HG03280 (cell line): ENCODE data around the gene SLC45A1.

Source experiments
- ATAC-seq: cut with Tn5 transposase; IDR thresholded peaks from one replicate; pipeline ENCODE4 v1.9.1; 2021; ENCODE audit warnings: mild to moderate bottlenecking, moderate library complexity; ENCODE audit not compliant: unreplicated experiment

SLC45A1 gene

GRCh38 chr1:8352471-8352845, 34.5 kb downstream of the SLC45A1 start:
- ATAC-seq, result no peak

- ATAC-seq, result no peak
These were observed 35.2 kb downstream of the SLC45A1 start for GRCh38 chr1:8352886-8353785.

- ATAC-seq, result no peak
These were observed 36.1 kb downstream of the SLC45A1 start for GRCh38 chr1:8354038-8354437.

DNA sequence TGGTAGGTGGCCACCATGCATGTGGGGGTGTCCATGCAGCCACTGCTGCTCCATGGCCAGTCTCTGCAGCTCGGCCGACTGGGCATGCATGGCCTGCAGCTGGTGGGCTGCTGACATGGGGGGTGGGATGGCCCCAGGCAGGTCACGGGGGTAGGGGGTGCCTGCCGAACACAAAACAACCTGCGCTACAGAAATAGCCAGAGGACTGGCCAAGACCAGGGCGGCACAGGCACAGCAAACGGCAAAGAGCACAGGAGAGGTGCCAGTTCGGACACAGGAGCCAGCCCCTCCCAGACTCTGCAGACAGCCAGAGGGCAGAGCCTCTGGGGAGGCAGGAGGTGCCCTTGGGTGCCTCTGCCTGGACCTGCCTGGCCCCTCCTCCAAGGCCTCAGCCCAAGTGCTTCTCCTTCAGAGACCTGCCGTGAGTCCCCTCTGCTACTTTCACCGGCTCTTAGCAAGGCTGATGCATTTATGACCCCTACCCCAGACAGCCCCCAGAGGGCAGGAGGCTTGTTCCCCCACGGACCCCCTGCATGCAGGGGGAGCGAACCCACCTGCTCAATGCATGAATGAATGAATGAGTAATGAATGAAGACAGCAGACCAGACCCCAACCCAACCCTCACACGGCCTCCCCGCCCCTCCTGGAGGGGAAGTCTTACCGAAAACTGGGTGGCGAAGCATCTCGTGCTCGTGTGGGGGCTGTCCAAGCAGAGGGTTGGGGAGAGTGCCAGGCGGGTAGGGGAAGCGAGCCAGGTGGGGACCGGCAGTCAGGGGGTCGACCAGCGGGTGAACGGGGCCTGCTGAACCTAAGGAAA, 37.7 kb downstream of the SLC45A1 start:
- no peak for ATAC-seq

- no peak for ATAC-seq
These were observed 38.6 kb downstream of the SLC45A1 start for GRCh38 chr1:8356256-8357209.

- no peak for ATAC-seq
These were observed 39.6 kb downstream of the SLC45A1 start for GRCh38 chr1:8357329-8358101.

GRCh38 chr1:8358241-8358896, 40.5 kb downstream of the SLC45A1 start:
- ATAC-seq, result no peak

GRCh38 chr1:8358897-8359616, 41.1 kb downstream of the SLC45A1 start:
- ATAC-seq, result no peak

GRCh38 chr1:8359617-8360481, 41.9 kb downstream of the SLC45A1 start:
- ATAC-seq, result no peak

DNA sequence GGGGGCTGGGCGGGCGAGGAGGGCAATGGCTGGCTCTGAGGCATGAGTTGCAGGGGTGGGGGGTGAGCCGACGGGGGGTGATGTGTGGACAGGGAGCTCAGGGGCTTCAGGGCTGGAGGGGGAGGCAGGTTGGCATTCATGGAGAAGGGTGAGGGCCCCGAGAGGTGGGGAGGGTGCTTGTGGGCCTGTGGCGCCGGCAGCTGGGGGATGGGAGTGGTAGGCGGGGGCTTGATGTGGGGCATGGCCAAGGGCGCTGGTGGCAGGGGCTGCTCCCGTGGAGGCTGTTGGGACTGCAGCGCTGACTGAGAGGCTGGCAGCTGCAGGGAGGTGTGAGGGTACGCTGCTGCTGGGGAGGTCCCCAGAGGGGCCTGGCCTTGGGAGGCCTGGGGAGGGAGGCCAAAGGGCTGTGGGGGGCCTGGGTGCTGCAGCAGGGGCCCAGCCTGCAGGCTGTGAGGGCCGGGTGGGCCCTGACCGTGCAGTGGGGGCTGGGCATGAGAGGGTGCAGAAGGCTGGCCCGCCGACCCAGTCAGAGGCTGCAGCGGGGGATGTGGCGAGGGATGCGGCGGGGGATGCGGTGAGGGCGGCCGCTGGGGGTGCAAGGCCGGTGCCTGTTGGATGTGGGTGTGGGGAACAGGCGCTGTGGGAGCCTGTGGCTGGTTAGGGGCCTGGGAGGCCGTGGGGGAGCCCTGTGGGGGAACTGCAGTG, 42.7 kb downstream of the SLC45A1 start:
- no peak for ATAC-seq

- no peak for ATAC-seq
These were observed 43.4 kb downstream of the SLC45A1 start for GRCh38 chr1:8361198-8361849.

DNA sequence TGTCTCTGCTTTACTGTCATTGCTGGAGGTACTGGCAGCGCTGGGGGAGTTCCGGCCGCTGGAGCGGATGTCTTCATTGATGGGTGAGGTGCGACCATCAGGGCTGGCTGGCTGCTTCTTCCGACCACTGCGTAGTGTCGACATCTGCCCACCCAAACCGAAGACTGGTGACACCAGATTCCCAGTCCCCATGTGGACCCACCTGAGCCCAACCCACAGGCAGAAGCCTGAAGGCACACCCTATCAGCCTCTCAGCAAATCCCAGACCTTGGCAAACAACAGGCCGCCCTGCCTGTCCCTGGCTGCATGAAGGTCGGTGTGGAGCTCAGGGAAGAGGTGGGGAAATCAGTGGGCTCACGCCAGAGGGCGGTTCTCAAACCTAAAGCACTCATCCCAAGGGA, 44.8 kb downstream of the SLC45A1 start:
- no peak for ATAC-seq

DNA sequence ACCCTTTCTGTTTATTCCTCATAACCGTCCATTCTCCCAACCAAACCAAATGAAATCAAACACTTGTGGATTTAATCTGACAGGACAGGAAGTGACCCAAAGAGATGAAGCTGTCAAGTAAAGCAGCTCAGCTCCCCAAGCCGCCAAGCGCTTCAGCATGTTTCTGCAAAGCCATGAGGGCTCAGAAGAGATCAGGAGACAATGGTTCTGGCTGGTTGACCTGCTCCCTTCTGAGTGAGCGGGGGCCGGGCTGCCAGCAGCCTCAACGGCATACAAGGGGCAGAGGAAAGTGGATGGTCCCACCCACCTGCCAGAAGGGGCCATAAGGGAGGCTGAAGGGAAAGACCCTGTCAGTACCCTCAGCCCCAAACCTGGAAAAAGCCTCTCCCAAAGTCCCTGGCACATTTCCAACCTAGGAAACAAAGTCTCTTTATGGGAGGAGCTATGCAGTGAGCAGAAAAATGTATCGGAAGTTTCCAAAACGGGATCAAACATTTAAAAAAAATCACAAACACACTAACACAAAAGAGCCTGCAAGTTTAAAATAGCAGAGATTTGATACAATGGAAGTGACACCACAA, 45.4 kb downstream of the SLC45A1 start:
- no peak for ATAC-seq

- no peak for ATAC-seq
These were observed 45.9 kb downstream of the SLC45A1 start for GRCh38 chr1:8363767-8364301.

- no peak for ATAC-seq
These were observed 46.9 kb downstream of the SLC45A1 start for GRCh38 chr1:8364528-8365442.
